ENCODE measurements around the gene KCTD17. TPM values are rescaled to one million over a fixed set of nuclear protein-coding genes. Genes with fewer than 3 reads are reported as not detected.

Gene KCTD17
- total and polyA plus RNA-seq, 2 of the 13 experiments (the other 11 are each of a cell fraction or from before 2014, with no cell fraction given), result 5.3 to 11.7 TPM

- TF ChIP-seq, protein P1, sequence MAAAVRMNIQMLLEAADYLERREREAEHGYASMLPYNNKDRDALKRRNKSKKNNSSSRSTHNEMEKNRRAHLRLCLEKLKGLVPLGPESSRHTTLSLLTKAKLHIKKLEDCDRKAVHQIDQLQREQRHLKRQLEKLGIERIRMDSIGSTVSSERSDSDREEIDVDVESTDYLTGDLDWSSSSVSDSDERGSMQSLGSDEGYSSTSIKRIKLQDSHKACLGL (CRISPR knock-in tag; IDR thresholded peaks at IDR 0.05), result peak; percentile 44; the same call in 1 of the 2 replicates
- peak; percentile 88 for TF ChIP-seq AGO2 (optimal IDR thresholded peaks at IDR 0.05; ENCODE audit: low read depth, low read length)
- TF ChIP-seq, protein P2, sequence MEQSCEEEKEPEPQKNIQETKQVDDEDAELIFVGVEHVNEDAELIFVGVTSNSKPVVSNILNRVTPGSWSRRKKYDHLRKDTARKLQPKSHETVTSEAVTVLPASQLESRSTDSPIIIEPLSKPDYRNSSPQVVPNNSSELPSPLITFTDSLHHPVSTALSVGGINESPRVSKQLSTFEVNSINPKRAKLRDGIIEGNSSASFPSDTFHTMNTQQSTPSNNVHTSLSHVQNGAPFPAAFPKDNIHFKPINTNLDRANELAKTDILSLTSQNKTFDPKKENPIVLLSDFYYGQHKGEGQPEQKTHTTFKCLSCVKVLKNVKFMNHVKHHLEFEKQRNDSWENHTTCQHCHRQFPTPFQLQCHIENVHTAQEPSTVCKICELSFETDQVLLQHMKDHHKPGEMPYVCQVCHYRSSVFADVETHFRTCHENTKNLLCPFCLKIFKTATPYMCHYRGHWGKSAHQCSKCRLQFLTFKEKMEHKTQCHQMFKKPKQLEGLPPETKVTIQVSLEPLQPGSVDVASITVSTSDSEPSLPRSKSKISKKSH (CRISPR knock-in tag; IDR thresholded peaks at IDR 0.05; ENCODE audit: borderline replicate concordance), result 0 out of 2 replicates have a peak, but pooled peaks have one; percentile 41
- TF ChIP-seq HDAC1 (CRISPR knock-in tag; IDR thresholded peaks at IDR 0.05), result peak; percentile 25; the same call in 1 of the 2 replicates
- TF ChIP-seq SMARCE1 (IDR thresholded peaks at IDR 0.05; ENCODE audit: borderline replicate concordance), result no peak
- TF ChIP-seq MATR3 (CRISPR knock-in tag; IDR thresholded peaks at IDR 0.05), result no peak
- no peak for TF ChIP-seq MEIS2 (CRISPR knock-in tag; IDR thresholded peaks at IDR 0.05)
- TF ChIP-seq RCOR2 (CRISPR knock-in tag; IDR thresholded peaks at IDR 0.05), result no peak
- no peak for TF ChIP-seq ZNF33A (CRISPR knock-in tag; IDR thresholded peaks at IDR 0.05; ENCODE audit: borderline replicate concordance)
- TF ChIP-seq, protein P3, sequence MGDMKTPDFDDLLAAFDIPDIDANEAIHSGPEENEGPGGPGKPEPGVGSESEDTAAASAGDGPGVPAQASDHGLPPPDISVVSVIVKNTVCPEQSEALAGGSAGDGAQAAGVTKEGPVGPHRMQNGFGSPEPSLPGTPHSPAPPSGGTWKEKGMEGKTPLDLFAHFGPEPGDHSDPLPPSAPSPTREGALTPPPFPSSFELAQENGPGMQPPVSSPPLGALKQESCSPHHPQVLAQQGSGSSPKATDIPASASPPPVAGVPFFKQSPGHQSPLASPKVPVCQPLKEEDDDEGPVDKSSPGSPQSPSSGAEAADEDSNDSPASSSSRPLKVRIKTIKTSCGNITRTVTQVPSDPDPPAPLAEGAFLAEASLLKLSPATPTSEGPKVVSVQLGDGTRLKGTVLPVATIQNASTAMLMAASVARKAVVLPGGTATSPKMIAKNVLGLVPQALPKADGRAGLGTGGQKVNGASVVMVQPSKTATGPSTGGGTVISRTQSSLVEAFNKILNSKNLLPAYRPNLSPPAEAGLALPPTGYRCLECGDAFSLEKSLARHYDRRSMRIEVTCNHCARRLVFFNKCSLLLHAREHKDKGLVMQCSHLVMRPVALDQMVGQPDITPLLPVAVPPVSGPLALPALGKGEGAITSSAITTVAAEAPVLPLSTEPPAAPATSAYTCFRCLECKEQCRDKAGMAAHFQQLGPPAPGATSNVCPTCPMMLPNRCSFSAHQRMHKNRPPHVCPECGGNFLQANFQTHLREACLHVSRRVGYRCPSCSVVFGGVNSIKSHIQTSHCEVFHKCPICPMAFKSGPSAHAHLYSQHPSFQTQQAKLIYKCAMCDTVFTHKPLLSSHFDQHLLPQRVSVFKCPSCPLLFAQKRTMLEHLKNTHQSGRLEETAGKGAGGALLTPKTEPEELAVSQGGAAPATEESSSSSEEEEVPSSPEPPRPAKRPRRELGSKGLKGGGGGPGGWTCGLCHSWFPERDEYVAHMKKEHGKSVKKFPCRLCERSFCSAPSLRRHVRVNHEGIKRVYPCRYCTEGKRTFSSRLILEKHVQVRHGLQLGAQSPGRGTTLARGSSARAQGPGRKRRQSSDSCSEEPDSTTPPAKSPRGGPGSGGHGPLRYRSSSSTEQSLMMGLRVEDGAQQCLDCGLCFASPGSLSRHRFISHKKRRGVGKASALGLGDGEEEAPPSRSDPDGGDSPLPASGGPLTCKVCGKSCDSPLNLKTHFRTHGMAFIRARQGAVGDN (CRISPR knock-in tag; IDR thresholded peaks at IDR 0.05), result peak; percentile 92
- peak; percentile 86 for TF ChIP-seq ZNF12 (CRISPR knock-in tag; IDR thresholded peaks at IDR 0.05)
- TF ChIP-seq NR2C2 (CRISPR knock-in tag; IDR thresholded peaks at IDR 0.05; ENCODE audit: borderline replicate concordance), result no peak
- no peak for TF ChIP-seq CEBPB (IDR thresholded peaks at IDR 0.05; ENCODE audit: borderline replicate concordance, low read depth, low read length)
- TF ChIP-seq NR1H2 (CRISPR knock-in tag; IDR thresholded peaks at IDR 0.05; ENCODE audit: borderline replicate concordance, low read depth), result 0 out of 2 replicates have a peak, but pooled peaks have one; percentile 35
- TF ChIP-seq, protein P4, sequence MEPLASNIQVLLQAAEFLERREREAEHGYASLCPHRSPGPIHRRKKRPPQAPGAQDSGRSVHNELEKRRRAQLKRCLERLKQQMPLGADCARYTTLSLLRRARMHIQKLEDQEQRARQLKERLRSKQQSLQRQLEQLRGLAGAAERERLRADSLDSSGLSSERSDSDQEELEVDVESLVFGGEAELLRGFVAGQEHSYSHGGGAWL (CRISPR knock-in tag; IDR thresholded peaks at IDR 0.05), result no peak
- 0 out of 2 replicates have a peak, but pooled peaks have one; percentile 7 for TF ChIP-seq PHF8 (CRISPR knock-in tag; IDR thresholded peaks at IDR 0.05)
Measured at GRCh38 chr22:37022483-37023337, 28.8 kb upstream of the KCTD17 start (continued).
